HepG2 (cell line): Measurements from ENCODE around the gene VPS52. TPM values are rescaled to one million over a fixed set of nuclear protein-coding genes. Genes with fewer than 3 reads are reported as not detected.

Experiments used
- ZFP82 ChIP-seq: sonication (generic); formaldehyde crosslinking; IDR thresholded peaks from 2 replicates; pipeline ENCODE4 v1.5.1; 2020; ENCODE audit warnings: mild to moderate bottlenecking, missing genetic modification reagents, borderline replicate concordance
- ZNF543 ChIP-seq: sonication (generic); formaldehyde crosslinking; IDR thresholded peaks from 2 replicates; pipeline ENCODE4 v1.4.0; 2020; ENCODE audit warnings: mild to moderate bottlenecking, missing genetic modification reagents
- polyA plus RNA-seq, 8 experiments: library from polyadenylated mRNA; depleted of rRNA in 3 of 8; stranded (reverse) in 7 of 8; unstranded in 1 of 8; fragments of >200 nt; fragmentation: Illumina TruSeq in 4 of 8; extraction: Trizol in 4 of 8; gene quantifications; 2 replicates each; pipeline versions ENCODE4 v1.2.1 to v1.2.3, GENCODE V29; 2011 to 2016; ENCODE audit warnings: low read depth in 4 of 8, missing spikeins in 1 of 8, mixed read lengths in 1 of 8; ENCODE audit not compliant: insufficient read depth in 1 of 8
- total RNA-seq, 5 experiments: library from RNA; depleted of rRNA; stranded (reverse); fragments of >200 nt; fragmentation: Illumina TruSeq; extraction: Trizol; gene quantifications; 2 replicates each; pipeline ENCODE4 v1.2.3, GENCODE V29; 2016; ENCODE audit warnings: low read depth in 1 of 5
- TF ChIP-seq, protein P1 (sequence below): sonication (generic); formaldehyde crosslinking; conservative IDR thresholded peaks from 2 replicates; pipeline ENCODE4 v1.4.0; 2020; ENCODE audit warnings: missing genetic modification reagents
- TF ChIP-seq, protein P2 (sequence below): sonication (generic); formaldehyde crosslinking; IDR thresholded peaks from 2 replicates; pipeline ENCODE4 v1.4.0; 2020; ENCODE audit warnings: missing genetic modification reagents, borderline replicate concordance
- TF ChIP-seq, protein P3 (sequence below): IDR thresholded peaks from 2 replicates; pipeline ENCODE4 v1.6.1; 2016; ENCODE audit warnings: missing compliant biosample characterization, missing genetic modification reagents, borderline replicate concordance
- TF ChIP-seq, protein P4 (sequence below): sonication (generic); formaldehyde crosslinking; IDR thresholded peaks from 2 replicates; pipeline ENCODE4 v1.5.1; 2020; ENCODE audit warnings: mild to moderate bottlenecking, missing genetic modification reagents

VPS52 gene
- total and polyA plus RNA-seq, 2 of the 13 experiments (the other 11 are each of a cell fraction or from before 2014, with no cell fraction given): 48.9 to 85.5 TPM

DNA sequence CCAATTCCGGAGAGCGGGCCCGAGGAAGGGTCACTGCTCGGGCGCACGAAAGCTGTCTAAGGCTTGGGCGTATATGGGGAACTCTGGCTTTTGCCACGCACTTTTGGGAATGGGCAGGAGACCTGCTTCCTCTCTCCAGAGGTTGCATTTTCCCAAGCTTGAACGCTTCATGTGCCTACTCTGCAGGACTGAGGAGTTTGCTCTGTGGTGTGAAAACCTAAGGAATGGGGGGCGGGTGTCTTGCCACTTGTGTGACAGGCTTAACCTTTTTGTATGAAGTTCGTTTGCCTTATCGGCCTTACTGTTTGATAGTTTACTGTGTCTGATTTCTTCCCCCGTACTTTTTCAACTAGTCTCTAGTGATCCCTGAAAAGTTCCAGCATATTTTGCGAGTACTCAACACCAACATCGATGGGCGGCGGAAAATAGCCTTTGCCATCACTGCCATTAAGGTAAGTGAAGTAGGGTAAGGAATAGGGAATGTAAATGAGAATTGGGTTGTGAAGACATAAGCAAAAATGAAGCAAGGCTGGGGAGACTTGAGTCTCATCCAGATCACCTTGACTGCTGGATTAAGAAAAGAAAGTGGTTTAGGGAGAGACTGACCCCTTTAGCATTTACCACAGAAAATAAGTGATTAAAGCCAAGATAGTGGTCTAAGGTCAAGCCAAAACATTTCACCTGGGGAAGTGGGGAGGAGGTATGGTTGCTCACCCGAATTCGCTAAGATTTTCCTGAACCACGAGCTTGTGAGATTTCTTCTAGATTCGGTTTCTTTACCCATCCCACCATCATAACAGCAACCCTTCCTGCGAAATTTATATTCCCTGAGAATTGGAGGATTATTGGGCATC, 826 bp upstream of the VPS52 start (continued):
- TF ChIP-seq ZNF543 (CRISPR knock-in tag) (no peak), ZFP82 (CRISPR knock-in tag) (0 out of 2 replicates have a peak, but pooled peaks have one; percentile 5)
- TF ChIP-seq, protein P1, sequence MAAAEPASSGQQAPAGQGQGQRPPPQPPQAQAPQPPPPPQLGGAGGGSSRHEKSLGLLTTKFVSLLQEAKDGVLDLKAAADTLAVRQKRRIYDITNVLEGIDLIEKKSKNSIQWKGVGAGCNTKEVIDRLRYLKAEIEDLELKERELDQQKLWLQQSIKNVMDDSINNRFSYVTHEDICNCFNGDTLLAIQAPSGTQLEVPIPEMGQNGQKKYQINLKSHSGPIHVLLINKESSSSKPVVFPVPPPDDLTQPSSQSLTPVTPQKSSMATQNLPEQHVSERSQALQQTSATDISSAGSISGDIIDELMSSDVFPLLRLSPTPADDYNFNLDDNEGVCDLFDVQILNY (CRISPR knock-in tag): no peak
- TF ChIP-seq, protein P2, sequence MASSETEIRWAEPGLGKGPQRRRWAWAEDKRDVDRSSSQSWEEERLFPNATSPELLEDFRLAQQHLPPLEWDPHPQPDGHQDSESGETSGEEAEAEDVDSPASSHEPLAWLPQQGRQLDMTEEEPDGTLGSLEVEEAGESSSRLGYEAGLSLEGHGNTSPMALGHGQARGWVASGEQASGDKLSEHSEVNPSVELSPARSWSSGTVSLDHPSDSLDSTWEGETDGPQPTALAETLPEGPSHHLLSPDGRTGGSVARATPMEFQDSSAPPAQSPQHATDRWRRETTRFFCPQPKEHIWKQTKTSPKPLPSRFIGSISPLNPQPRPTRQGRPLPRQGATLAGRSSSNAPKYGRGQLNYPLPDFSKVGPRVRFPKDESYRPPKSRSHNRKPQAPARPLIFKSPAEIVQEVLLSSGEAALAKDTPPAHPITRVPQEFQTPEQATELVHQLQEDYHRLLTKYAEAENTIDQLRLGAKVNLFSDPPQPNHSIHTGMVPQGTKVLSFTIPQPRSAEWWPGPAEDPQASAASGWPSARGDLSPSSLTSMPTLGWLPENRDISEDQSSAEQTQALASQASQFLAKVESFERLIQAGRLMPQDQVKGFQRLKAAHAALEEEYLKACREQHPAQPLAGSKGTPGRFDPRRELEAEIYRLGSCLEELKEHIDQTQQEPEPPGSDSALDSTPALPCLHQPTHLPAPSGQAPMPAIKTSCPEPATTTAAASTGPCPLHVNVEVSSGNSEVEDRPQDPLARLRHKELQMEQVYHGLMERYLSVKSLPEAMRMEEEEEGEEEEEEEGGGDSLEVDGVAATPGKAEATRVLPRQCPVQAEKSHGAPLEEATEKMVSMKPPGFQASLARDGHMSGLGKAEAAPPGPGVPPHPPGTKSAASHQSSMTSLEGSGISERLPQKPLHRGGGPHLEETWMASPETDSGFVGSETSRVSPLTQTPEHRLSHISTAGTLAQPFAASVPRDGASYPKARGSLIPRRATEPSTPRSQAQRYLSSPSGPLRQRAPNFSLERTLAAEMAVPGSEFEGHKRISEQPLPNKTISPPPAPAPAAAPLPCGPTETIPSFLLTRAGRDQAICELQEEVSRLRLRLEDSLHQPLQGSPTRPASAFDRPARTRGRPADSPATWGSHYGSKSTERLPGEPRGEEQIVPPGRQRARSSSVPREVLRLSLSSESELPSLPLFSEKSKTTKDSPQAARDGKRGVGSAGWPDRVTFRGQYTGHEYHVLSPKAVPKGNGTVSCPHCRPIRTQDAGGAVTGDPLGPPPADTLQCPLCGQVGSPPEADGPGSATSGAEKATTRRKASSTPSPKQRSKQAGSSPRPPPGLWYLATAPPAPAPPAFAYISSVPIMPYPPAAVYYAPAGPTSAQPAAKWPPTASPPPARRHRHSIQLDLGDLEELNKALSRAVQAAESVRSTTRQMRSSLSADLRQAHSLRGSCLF (CRISPR knock-in tag): peak; percentile 5; the same call in 1 of the 2 replicates
- TF ChIP-seq, protein P3, sequence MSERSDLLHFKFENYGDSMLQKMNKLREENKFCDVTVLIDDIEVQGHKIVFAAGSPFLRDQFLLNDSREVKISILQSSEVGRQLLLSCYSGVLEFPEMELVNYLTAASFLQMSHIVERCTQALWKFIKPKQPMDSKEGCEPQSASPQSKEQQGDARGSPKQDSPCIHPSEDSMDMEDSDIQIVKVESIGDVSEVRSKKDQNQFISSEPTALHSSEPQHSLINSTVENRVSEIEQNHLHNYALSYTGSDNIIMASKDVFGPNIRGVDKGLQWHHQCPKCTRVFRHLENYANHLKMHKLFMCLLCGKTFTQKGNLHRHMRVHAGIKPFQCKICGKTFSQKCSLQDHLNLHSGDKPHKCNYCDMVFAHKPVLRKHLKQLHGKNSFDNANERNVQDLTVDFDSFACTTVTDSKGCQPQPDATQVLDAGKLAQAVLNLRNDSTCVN (CRISPR knock-in tag): no peak; the same call in 1 of the 2 replicates
- TF ChIP-seq, protein P4, sequence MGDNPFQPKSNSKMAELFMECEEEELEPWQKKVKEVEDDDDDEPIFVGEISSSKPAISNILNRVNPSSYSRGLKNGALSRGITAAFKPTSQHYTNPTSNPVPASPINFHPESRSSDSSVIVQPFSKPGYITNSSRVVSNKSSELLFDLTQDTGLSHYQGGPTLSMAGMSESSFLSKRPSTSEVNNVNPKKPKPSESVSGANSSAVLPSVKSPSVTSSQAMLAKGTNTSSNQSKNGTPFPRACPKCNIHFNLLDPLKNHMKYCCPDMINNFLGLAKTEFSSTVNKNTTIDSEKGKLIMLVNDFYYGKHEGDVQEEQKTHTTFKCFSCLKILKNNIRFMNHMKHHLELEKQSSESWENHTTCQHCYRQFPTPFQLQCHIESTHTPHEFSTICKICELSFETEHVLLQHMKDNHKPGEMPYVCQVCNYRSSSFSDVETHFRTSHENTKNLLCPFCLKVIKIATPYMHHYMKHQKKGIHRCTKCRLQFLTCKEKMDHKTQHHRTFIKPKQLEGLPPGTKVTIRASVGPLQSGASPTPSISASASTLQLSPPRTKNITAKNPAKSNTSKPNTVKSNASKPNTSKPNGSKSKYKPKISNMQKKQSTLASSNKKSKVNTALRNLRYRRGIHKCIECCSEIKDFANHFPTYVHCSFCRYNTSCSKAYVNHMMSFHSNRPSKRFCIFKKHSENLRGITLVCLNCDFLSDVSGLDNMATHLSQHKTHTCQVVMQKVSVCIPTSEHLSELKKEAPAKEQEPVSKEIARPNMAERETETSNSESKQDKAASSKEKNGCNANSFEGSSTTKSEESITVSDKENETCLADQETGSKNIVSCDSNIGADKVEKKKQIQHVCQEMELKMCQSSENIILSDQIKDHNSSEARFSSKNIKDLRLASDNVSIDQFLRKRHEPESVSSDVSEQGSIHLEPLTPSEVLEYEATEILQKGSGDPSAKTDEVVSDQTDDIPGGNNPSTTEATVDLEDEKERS (CRISPR knock-in tag): no peak
